Breast epithelium (tissue), 4 donors: Measurements from ENCODE around the gene IFNGR2. TPM values are rescaled to one million over a fixed set of nuclear protein-coding genes. Genes with fewer than 3 reads are reported as not detected.
A peak's percentile ranks its signal among the peaks of the same experiment; 100 is the strongest.
"Not testable (repeated sequence)": the region's sequence is repeated elsewhere in the genome, so short reads cannot be mapped to it uniquely, and the experiment has no call there.

Experiments
- DNase-seq, 2 donors: peaks; one replicate each; pipeline ENCODE4 v3.0.0-alpha.2; 2019; ENCODE audit warnings: low spot score in 2 of 2
- H3K27ac ChIP-seq, 2 donors: fragments of 200-600 bp; sonication (generic) in 1 of 2; one replicate each; pipeline ENCODE4 v1.5.1; 2016 to 2019; ENCODE audit warnings: mild to moderate bottlenecking in 1 of 2
- H3K27me3 ChIP-seq, 2 donors: fragments of 200-600 bp; sonication (generic) in 1 of 2; one replicate each; pipeline versions ENCODE4 v1.5.1 to v1.6.0; 2017 to 2019; ENCODE audit warnings: control low read depth in 1 of 2, mild to moderate bottlenecking in 1 of 2
- H3K36me3 ChIP-seq: fragments of 200-600 bp; one replicate; pipeline ENCODE4 v1.5.1; 2019
- H3K4me1 ChIP-seq, 2 donors: fragments of 200-600 bp; sonication (generic); one replicate each; pipeline ENCODE4 v1.5.1; 2016 to 2019; ENCODE audit warnings: control low read depth in 1 of 2
- H3K4me3 ChIP-seq, 3 donors: fragments of 200-600 bp; sonication (generic); 1 replicate in 2 of 3; 2 replicates in 1 of 3; pipeline ENCODE4 v1.5.1; 2016 to 2019; ENCODE audit warnings: mild to moderate bottlenecking in 3 of 3, moderate library complexity in 2 of 3
- H3K9me3 ChIP-seq, 2 donors: fragments of 200-600 bp; sonication (generic) in 1 of 2; one replicate each; pipeline ENCODE4 v1.5.1; 2016 to 2019; ENCODE audit warnings: control low read depth in 1 of 2
- POLR2A ChIP-seq: fragments of 450-650 bp; IDR thresholded peaks from one replicate; pipeline ENCODE4 v1.6.1; 2016; ENCODE audit warnings: antibody characterized with exemption, mild to moderate bottlenecking, moderate library complexity
- POLR2AphosphoS5 ChIP-seq, 3 donors: sonication (generic); formaldehyde crosslinking; IDR thresholded peaks; one replicate each; pipeline ENCODE4 v1.6.1; 2017; ENCODE audit warnings: antibody characterized with exemption in 3 of 3
- intact Hi-C: fragments of 100-400 bp; cut with DNase I; formaldehyde crosslinking; loops from one replicate; pipeline ENCODE4 v1.15.1; 2023; ENCODE audit warnings: low total_unique reads
- total RNA-seq, 3 donors: library from RNA; depleted of rRNA; stranded (reverse); fragments of >200 nt; gene quantifications; one replicate each; pipeline ENCODE4 v1.1.0, GENCODE V29; 2016
- TF ChIP-seq, protein P1 (sequence below), 3 donors: fragments of 450-650 bp; IDR thresholded peaks; one replicate each; pipeline ENCODE4 v1.5.1; 2016 to 2017; ENCODE audit warnings: antibody characterized with exemption in 3 of 3, mild to moderate bottlenecking in 3 of 3, moderate library complexity in 3 of 3

The IFNGR2 gene
- total RNA-seq, 3 donors from 2014 or later, result 61.6 to 76.7 (median 70.8) TPM

GRCh38 chr21:33443194-33443593 lies 40.0 kb downstream of the IFNGR2 start:
- no peak overlapping the region for H3K4me3 ChIP-seq
- intact Hi-C loops, result loop anchor here (10.0 kb wide), 1 partner anchor 188 kb away; no protein-coding TSS in a partner anchor
- no peaks in the 10 kb centered on the region for H3K9me3 ChIP-seq
- no peak for TF ChIP-seq POLR2AphosphoS5 (IDR thresholded peaks at IDR 0.05)
- TF ChIP-seq, protein P1, sequence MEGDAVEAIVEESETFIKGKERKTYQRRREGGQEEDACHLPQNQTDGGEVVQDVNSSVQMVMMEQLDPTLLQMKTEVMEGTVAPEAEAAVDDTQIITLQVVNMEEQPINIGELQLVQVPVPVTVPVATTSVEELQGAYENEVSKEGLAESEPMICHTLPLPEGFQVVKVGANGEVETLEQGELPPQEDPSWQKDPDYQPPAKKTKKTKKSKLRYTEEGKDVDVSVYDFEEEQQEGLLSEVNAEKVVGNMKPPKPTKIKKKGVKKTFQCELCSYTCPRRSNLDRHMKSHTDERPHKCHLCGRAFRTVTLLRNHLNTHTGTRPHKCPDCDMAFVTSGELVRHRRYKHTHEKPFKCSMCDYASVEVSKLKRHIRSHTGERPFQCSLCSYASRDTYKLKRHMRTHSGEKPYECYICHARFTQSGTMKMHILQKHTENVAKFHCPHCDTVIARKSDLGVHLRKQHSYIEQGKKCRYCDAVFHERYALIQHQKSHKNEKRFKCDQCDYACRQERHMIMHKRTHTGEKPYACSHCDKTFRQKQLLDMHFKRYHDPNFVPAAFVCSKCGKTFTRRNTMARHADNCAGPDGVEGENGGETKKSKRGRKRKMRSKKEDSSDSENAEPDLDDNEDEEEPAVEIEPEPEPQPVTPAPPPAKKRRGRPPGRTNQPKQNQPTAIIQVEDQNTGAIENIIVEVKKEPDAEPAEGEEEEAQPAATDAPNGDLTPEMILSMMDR (IDR thresholded peaks at IDR 0.05), result no peak
- no peak for TF ChIP-seq POLR2A
- H3K27ac ChIP-seq, result no peak overlapping the region
- H3K36me3 ChIP-seq, result no peaks in the 10 kb centered on the region
- peak in 1 of 2 donors; percentile 7 for DNase-seq
- H3K4me1 ChIP-seq, result no peaks in the 10 kb centered on the region
- H3K27me3 ChIP-seq, result no peaks in the 10 kb centered on the region

DNA sequence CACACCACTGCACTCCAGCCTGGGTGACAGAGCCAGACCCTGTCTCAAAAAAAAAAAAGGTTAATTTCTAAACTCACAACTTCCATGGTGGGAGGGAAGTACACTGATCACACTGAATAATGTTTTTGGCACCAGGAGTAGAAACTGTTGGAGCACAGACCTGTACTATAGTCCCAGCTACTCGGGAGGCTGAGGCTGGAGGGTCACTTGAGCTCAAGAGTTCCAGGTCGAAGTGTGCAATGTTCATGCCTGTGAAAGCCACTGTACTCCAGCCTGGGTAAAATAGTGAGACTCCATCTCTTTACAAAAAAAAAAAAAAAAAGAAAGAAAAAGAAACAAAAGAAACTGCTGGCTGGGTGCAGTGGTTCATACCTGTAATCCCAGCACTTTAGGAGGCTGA lies 41.3 kb downstream of the IFNGR2 start:
- no peak for DNase-seq
- Histone ChIP-seq H3K4me1 (no peaks in the 10 kb centered on the region), H3K9me3 (no peaks in the 10 kb centered on the region), H3K27me3 (no peaks in the 10 kb centered on the region), H3K27ac (no peak overlapping the region), H3K4me3 (no peak overlapping the region), H3K36me3 (no peaks in the 10 kb centered on the region)
- intact Hi-C loops, result loop anchor here (10.0 kb wide), 1 partner anchor 190 kb away; no protein-coding TSS in a partner anchor
- TF ChIP-seq POLR2AphosphoS5 (IDR thresholded peaks at IDR 0.05) (no peak), POLR2A (no peak)
- TF ChIP-seq, protein P1 (IDR thresholded peaks at IDR 0.05), result no peak

- intact Hi-C loops, result loop anchor here (10.0 kb wide), 1 partner anchor 192 kb away; no protein-coding TSS in a partner anchor
- not testable (repeated sequence) for H3K27me3 ChIP-seq, H3K4me3 ChIP-seq, DNase-seq, H3K27ac ChIP-seq, H3K36me3 ChIP-seq, H3K4me1 ChIP-seq, H3K9me3 ChIP-seq
These were observed 43.4 kb downstream of the IFNGR2 start for GRCh38 chr21:33446620-33447019.

DNA sequence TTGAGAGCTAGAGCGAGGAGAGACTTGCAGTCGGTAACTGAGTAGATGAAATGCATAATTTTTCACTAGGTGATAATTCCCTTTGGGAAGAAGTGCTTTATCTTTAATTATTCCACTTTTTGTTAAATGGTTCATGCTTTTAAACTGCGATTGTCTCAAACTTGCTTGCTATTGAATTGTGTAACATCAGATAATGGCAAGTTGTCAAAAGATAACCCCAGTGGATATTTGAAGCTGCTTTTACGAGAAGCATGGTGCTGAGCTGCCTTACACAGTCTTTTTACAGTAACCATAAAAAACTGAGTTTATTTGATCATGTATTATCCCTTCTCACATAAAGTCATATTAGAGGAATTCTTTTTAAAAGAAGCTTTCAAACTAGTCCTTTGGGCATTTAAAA lies 46.4 kb downstream of the IFNGR2 start:
- H3K36me3 ChIP-seq, result no peaks in the 10 kb centered on the region
- H3K4me1 ChIP-seq, result no peaks in the 10 kb centered on the region
- H3K4me3 ChIP-seq, result no peak overlapping the region
- no peak overlapping the region for H3K27ac ChIP-seq
- H3K9me3 ChIP-seq, result no peaks in the 10 kb centered on the region
- H3K27me3 ChIP-seq, result no peaks in the 10 kb centered on the region
- no peak for TF ChIP-seq POLR2A
- TF ChIP-seq, protein P1 (IDR thresholded peaks at IDR 0.05), result no peak
- no peak for TF ChIP-seq POLR2AphosphoS5 (IDR thresholded peaks at IDR 0.05)
- DNase-seq, result no peak
- intact Hi-C loops, result loop anchor here (10.0 kb wide), 1 partner anchor 195 kb away; no protein-coding TSS in a partner anchor

- intact Hi-C loops, result no loop called here
- no peak for DNase-seq
- TF ChIP-seq POLR2A (no peak), POLR2AphosphoS5 (IDR thresholded peaks at IDR 0.05) (no peak)
- TF ChIP-seq, protein P1 (IDR thresholded peaks at IDR 0.05), result no peak
- H3K27me3 ChIP-seq, result no peaks in the 10 kb centered on the region
- H3K36me3 ChIP-seq, result peaks cover 3% of the 10 kb centered on the region
- no peaks in the 10 kb centered on the region for H3K9me3 ChIP-seq
- H3K27ac ChIP-seq, result no peak overlapping the region
- H3K4me1 ChIP-seq, result no peaks in the 10 kb centered on the region
- H3K4me3 ChIP-seq, result no peak overlapping the region
These were observed 48.4 kb downstream of the IFNGR2 start for GRCh38 chr21:33451634-33452071.

DNA sequence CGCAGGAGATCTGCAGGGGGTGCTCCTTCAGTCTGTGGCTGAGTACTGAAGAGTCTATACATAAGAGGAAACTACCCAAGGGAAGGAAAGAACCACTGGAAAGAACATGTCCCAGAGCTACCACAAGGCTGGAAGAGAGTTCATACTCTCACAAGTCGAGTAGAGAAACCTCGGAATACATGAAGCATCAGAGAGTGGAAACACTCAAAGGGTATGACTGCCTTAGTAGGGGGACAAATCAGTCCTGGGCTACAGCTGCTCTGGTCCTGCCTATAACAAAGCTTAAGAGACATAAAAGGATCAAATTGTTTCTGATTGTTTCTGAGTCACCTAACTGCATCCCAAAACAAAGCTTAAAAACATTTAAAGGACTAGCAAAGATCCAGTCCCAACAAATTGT lies 49.1 kb downstream of the IFNGR2 start:
- no peak overlapping the region for H3K27ac ChIP-seq
- H3K27me3 ChIP-seq, result no peaks in the 10 kb centered on the region
- no peaks in the 10 kb centered on the region for H3K4me1 ChIP-seq
- H3K36me3 ChIP-seq, result peaks cover 3% of the 10 kb centered on the region
- no peak overlapping the region for H3K4me3 ChIP-seq
- no peaks in the 10 kb centered on the region for H3K9me3 ChIP-seq
- no peak for DNase-seq
- intact Hi-C loops, result no loop called here
- TF ChIP-seq POLR2AphosphoS5 (IDR thresholded peaks at IDR 0.05) (no peak), POLR2A (no peak)
- TF ChIP-seq, protein P1 (IDR thresholded peaks at IDR 0.05), result no peak
